OCI-LY1 (cell line): ENCODE measurements around the gene MRPL45.

Experiments
- EZH2 ChIP-seq: fragments of 200-600 bp; sonication (generic), shearing (Covaris generic); IDR thresholded peaks from 2 replicates; pipeline ENCODE4 v1.8.0; 2017; ENCODE audit warnings: borderline replicate concordance, mixed run types, mild to moderate bottlenecking, antibody characterized with exemption, low read length, moderate library complexity, mixed read lengths
- TF ChIP-seq, protein P1 (sequence below): fragments of 200-600 bp; sonication (generic), shearing (Covaris generic); IDR thresholded peaks from 2 replicates; pipeline ENCODE4 v1.5.1; 2017; ENCODE audit warnings: mild to moderate bottlenecking, antibody characterized with exemption, low read length, moderate library complexity, mixed read lengths

DNA sequence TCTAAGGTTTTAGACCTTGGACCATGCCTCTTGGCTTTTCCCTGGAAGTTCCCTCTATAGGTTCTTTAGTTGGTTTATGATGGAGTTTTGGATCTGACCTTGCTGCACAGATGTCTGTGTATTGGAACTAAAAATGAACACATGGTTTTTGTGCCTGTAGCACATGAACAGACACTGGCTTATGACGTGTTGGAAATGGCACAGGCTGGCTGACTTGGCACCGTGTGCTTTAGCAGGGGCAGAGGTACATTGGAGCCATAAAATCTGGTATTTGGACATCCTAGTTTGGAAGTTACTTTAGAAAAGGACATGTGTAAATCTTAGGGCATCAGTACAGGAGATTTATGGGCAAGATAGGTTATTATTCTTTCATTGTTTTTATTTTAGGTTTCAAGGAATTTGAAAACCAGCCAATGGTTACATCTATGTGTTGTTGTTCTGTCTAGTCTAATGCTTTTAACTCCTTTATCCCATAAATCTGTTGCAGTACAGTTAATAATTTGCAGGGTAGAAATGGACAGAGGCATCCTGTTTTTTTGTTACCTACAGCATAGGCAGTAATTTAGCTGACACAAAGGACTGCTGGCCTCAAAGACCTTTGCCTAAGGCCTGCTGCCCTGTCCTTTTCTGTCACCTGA is 60.6 kb downstream of the MRPL45 start:
- TF ChIP-seq, protein P1, sequence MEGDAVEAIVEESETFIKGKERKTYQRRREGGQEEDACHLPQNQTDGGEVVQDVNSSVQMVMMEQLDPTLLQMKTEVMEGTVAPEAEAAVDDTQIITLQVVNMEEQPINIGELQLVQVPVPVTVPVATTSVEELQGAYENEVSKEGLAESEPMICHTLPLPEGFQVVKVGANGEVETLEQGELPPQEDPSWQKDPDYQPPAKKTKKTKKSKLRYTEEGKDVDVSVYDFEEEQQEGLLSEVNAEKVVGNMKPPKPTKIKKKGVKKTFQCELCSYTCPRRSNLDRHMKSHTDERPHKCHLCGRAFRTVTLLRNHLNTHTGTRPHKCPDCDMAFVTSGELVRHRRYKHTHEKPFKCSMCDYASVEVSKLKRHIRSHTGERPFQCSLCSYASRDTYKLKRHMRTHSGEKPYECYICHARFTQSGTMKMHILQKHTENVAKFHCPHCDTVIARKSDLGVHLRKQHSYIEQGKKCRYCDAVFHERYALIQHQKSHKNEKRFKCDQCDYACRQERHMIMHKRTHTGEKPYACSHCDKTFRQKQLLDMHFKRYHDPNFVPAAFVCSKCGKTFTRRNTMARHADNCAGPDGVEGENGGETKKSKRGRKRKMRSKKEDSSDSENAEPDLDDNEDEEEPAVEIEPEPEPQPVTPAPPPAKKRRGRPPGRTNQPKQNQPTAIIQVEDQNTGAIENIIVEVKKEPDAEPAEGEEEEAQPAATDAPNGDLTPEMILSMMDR: no peak
- TF ChIP-seq EZH2: no peak
